Activated naive CD4-positive, alpha-beta T cell treated with anti-CD3 and anti-CD28 coated beads, Interleukin-2, amount 50 U/mL, for 72 hours (primary cell): ENCODE results near the gene TEKT5. TPM values are rescaled to one million over a fixed set of nuclear protein-coding genes. Genes with fewer than 3 reads are reported as not detected.
A peak's percentile ranks its signal among the peaks of the same experiment; 100 is the strongest.
"Not testable (repeated sequence)": the region's sequence is repeated elsewhere in the genome, so short reads cannot be mapped to it uniquely, and the experiment has no call there.

Source experiments
- ATAC-seq, 2 donors: fragments of 150-1000 bp; cut with Tn5 transposase; 2 replicates each; pipeline ENCODE4 v1.10.0; 2021; ENCODE audit warnings: mild to moderate bottlenecking in 2 of 2, moderate library complexity in 2 of 2
- DNase-seq, 2 donors: peaks; one replicate each; pipeline ENCODE4 v3.0.0; 2021 to 2022; ENCODE audit warnings: low spot score in 2 of 2
- H3K27ac Mint-ChIP-seq, 2 donors: one replicate each; pipeline ENCODE4 v1.8.0; 2022; ENCODE audit warnings: mild to moderate bottlenecking in 2 of 2, mixed read lengths in 2 of 2
- H3K36me3 Mint-ChIP-seq, 2 donors: one replicate each; pipeline ENCODE4 v1.8.0; 2022; ENCODE audit warnings: mixed read lengths in 2 of 2
- H3K9me3 Mint-ChIP-seq, 2 donors: one replicate each; pipeline ENCODE4 v1.8.0; 2022; ENCODE audit warnings: mixed read lengths in 2 of 2
- total RNA-seq, 2 donors: library from RNA; stranded (reverse); gene quantifications; one replicate each; pipeline ENCODE4 v1.2.3, GENCODE V29; 2022

TEKT5 gene
- total RNA-seq, 2 donors from 2014 or later = not detected

DNA sequence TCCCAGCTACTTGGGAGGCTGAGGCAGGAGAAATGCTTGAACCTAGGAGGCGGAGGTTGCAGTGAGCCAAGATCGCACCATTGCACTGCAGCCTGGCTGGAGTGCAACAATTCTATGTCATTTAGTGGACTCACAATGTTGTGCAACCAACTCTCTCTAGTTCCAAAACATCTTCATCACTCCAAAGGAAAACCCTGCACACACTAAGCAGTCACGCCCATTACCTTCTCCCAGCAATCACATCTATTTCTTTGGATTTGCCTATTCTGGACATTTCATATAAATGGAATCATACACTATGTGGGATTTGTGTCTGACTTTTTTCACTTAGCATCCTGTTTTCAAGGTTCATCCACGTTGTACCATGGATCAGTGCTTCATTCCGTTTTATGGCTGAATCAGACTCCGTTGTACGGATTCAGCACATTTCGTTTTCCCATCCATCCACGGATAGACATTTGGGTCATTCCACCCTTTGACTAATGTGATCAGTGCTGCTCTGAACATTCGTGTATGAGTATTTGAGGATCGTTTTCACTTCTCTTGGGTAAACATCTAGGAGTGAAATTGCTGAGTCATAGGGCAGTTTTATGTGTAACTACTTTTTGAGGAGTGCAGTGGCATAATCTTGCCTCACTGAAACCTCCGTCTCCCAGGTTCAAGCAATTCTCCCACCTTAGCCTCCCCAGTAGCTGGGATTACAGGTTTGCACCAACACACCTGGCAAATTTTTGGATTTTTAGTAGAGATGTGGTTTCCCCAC lies 69.0 kb downstream of the TEKT5 start:
- no peak for DNase-seq
- no peaks in the 10 kb centered on the region for H3K36me3 Mint-ChIP-seq
- no peak overlapping the region for H3K27ac Mint-ChIP-seq
- ATAC-seq = no peak
- H3K9me3 Mint-ChIP-seq = no peaks in the 10 kb centered on the region

DNA sequence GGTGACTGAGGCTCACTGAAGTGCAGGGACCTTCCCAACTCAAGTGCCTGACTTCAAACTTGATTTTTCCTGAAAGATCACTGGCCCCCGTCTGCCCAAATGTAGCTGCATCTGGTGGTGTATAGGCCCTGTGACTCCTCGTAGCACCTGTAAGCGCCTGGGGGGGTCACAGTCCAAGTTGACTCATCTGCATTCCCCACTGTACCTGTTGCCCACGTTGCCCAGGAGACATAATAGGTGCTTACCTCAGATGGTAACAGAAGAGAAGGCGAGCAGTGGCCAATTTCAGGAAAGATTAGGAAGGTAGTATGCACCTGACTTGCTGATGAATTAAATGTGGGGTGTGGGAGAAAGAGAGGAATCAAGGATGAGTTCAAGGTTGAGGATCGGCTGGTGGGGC lies 70.2 kb downstream of the TEKT5 start:
- no peaks in the 10 kb centered on the region for H3K36me3 Mint-ChIP-seq
- no peaks in the 10 kb centered on the region for H3K9me3 Mint-ChIP-seq
- no peak overlapping the region for H3K27ac Mint-ChIP-seq
- DNase-seq = no peak
- no peak for ATAC-seq

DNA sequence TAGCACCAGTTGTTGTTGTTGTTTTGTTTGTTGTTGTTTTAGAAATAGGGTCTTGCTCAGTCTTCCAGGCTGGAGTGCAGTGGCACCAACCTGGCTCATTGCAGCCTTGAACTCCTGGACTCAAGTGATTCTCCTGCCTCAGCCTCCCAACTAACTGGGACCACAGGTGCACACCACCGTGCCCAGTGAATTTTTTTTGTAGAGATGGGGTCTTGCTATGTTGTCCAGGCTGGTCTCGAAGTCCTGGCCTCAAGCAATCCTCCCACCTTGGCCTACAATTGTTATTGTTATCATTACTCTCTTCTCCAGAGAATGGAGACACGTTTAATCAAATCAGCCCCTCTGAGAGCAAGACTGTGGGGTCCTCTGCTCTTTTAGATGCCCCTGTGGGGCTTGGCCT lies 71.7 kb downstream of the TEKT5 start:
- Mint-ChIP-seq H3K9me3 (no peaks in the 10 kb centered on the region), H3K27ac (no peak overlapping the region), H3K36me3 (no peaks in the 10 kb centered on the region)
- no peak for ATAC-seq
- DNase-seq = no peak

DNA sequence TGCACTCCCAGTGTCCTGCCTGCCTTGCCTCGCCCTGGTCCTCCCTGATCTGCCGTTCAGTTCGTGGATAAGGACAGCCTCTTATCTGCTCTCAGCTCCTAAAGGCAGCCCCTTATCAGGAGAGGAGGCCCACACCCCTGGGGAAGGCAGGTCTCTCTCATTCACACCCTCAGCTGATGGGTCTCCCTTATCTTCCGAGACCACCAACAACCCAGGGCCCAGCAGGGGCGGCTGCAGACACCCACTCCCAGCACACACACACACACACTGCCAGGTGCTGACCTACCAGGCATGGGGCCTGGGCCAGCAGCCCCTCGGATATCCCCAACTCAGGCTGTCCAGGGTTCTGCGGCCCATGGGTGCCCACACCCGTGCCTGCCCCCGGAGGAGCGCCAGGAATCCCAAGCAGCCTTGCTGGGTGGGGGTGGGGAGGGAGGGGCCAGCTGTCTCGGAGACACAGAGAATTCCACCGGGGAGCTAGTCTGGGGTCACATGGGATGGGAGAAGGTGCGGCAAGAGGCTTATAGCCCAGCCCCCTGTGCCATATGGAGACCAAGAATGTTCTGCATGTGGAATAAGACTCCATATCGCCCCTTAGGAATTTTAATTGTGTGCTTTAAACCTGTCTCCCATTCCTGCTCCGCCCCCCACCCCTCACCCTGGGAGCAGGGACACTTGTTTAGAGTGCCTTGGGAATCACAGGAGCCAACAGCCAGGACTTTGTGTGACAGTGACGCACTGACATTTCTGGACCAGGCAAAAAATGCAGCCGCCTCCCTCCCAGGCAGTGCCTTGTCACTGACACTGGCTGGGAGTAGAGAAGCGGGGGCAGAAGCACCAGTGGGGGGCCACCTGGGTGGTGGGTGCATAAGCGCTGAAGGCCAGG lies 72.5 kb downstream of the TEKT5 start:
- DNase-seq = no peak
- no peak overlapping the region for H3K27ac Mint-ChIP-seq
- no peaks in the 10 kb centered on the region for H3K36me3 Mint-ChIP-seq
- no peak for ATAC-seq
- H3K9me3 Mint-ChIP-seq = no peaks in the 10 kb centered on the region

DNA sequence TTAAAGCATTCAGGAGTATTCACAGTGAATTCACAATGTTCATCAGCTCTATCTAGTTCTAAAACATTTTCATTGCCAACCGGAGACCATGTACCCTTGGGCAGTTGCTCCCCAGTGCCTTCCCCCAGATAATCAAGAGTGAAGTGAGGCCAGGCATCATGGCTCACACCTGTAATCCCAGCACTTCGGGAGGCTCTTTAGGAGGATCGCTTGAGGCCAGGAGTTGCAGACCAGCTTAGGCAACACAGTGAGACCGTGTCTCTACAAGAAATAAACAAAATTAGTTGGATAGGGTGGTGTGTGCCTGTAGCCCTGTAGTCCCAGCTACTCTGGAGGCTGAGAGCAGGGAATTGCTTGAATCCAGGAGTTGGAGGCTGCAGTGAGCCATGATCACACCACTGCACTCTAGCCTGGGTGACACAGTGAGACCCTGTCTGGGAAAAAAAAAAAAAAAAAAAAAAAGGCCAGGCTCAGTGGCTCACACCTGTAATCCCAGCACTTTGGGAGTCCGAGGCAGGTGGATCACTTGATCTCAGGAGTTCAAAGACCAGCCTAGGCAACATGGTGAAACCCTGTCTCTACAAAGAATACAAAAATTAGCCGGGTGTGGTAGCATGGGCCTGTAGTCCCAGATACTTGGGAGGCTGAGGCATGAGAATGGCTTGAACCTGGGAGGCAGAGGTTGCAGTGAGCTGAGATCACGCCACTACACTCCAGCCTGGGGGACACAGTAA lies 73.3 kb downstream of the TEKT5 start:
- not testable (repeated sequence) for H3K9me3 Mint-ChIP-seq, H3K27ac Mint-ChIP-seq, DNase-seq, ATAC-seq, H3K36me3 Mint-ChIP-seq

DNA sequence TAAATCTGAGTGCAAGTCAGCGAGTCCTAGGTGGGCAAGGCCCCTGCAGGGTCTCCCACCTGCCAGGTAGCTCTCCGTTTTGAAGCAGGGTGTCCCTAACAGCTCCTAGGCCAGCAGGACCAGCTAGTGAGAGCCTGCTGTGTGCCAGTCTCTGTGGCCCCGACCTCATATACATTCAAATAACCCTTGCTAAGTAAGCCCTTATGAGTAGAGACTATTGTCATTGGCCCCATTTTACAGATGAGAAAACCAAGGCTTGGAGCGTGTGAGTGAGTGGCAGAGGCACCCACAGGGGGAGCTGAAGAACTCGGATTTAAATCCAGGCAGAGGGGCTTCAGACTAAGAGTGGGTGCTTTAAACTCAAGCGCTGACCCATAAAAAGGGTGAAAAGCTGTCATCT lies 74.6 kb downstream of the TEKT5 start:
- no peaks in the 10 kb centered on the region for H3K9me3 Mint-ChIP-seq
- H3K27ac Mint-ChIP-seq = no peak overlapping the region
- H3K36me3 Mint-ChIP-seq = no peaks in the 10 kb centered on the region
- DNase-seq (no peak), ATAC-seq (no peak)

DNA sequence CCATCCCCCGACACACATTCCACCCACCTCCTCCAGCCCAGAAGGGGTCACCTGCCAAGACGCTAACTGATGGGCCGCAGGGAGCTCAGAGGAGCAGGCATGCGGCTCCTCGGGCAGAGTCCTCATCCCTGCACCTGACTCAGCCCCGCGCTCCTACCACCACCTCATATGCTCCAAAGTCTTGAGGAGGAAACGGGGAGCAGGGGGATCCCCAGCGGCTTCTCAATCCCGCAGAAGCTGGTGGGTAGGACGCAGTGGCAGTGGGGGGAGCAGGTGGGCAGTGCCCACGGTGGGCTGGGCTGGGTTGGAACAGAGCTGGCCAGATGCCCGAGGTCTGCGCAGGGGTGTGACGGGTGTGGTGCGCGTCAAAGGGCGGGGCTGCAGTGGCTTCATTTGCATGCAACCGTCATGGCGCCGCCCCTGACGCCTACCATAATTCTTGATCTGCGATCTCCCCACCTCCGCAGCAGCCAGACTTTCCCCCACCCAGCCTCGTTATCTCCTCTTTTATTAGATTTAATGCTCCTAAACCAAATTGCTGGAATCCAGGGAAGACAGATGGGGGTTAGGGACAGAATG lies 75.4 kb downstream of the TEKT5 start:
- ATAC-seq = peak; percentile 33 to 63
- DNase-seq = no peak
- Mint-ChIP-seq H3K27ac (no peak overlapping the region), H3K36me3 (no peaks in the 10 kb centered on the region), H3K9me3 (no peaks in the 10 kb centered on the region)

DNA sequence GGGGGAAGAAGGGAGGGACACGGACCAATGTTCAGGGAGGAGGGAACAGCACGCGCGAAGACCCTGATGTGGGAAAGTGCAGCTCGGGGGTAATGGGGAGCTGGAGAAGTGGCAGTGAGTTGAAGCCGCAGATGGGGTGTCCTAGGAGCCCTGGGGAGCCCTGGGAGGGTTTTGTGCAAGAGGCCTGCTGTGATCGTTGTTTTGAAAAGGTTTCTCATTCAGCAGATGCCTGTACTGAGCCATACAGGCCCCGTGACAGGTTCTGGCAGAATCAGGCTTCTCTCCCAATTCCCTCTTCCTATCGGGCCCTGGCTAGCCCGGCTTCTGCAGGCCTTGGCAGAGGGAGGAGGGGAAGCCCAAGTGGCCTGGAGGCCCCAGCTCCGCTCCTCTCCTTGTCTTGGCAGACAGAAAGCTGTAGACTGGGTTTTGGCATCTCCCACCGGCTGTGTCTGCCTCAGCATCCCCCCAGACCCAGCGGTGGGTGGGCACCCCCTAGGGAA lies 76.0 kb downstream of the TEKT5 start:
- no peak for ATAC-seq
- no peak overlapping the region for H3K27ac Mint-ChIP-seq
- DNase-seq = no peak
- no peaks in the 10 kb centered on the region for H3K9me3 Mint-ChIP-seq
- H3K36me3 Mint-ChIP-seq = no peaks in the 10 kb centered on the region

DNA sequence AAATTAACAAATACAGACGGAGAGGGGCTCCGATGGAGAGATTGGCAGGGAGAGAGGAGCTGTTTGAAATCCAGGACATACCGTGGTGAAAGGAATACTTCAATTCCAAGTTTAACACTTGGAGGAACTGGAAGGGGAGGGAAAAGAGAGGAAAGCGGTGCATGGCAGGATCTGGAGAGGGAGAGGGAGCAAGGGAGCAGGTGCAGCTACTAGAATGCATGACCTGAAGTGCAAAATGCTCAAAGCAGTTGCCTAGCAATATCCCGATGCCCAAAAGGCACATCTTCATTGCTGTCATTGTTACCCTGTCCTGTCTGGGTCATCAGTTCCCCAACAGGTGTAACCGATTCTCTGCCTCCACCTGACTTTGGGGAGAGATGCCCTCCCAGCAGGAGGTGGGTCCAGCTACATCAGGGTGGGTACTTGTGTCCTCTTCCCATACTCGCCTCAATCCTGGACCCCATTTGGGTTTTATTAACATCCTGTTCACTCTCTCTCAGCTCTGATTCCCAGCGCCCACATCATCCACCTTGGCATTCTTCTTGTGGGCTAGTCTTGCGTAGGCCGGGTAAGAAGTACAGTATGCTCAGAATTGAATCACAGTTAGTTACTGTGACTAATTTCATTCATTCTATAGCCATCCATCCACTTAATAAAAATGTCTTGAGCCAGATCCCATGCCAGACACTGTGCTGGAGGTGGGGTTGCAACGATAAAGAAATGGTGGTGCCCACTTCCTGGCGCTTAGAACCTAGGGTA lies 76.9 kb downstream of the TEKT5 start:
- no peak for DNase-seq
- Mint-ChIP-seq H3K9me3 (no peaks in the 10 kb centered on the region), H3K36me3 (no peaks in the 10 kb centered on the region), H3K27ac (no peak overlapping the region)
- no peak for ATAC-seq

DNA sequence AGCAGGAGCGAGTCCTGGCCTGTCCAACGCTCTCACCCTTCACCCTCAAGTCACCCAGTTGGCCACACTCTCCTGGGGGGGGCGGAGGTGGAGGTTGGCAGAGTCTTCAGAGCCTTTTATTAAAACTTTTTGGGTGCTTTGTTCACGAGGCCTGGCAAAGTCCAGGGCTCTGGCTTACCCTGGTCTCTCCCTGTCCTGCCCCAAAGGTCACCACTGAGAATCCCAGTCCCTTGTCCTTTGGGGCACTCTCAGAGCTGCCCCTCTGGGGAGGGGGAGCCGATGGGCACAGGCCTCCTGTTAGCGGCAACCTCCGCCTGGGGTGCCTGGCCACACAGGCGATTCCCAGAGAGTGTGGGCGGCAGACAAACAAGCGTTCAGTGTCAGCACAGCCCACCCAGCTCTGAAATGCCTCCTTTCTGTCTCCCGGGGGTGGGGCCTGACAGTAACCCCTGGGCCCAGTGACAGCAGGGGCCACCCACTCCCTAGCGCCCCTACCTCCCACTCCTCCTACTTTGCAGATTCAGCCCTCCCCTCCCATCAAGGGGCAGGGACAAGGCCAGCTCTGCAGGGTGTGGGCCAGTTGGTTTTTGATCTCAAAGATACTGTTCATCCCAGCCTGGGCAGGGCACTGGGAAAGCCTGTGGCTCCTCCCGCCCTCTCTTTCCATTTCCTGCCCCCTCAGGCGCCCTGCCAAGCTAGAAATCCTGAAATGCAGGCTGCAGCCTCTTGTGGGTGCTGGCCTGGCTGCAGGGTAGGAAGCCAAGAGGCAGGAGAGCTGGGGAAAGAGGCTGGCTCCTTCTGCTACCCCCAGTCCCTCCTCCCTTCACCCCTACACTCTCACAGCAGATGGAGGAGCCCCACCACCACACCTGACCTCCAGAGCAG lies 77.7 kb downstream of the TEKT5 start:
- DNase-seq = no peak
- Mint-ChIP-seq H3K27ac (no peak overlapping the region), H3K9me3 (no peaks in the 10 kb centered on the region), H3K36me3 (no peaks in the 10 kb centered on the region)
- no peak for ATAC-seq

DNA sequence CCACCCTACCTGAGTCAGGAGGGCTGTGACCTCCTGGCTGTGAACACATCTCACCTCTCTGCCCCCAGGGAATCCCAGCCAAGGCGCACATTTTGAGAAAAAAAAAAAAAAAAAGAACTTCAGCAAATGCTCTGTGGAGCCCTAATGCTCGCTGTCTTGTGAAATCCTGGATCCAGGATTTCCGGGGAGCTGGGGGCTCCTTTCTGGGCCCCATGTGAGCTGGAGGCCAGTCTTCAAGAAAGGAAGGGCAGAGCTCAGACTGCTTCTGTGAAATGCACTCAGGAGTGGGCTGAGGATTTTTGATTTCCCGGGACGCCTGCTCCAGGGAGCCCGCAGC lies 78.3 kb downstream of the TEKT5 start:
- ATAC-seq (no peak), DNase-seq (no peak)
- H3K9me3 Mint-ChIP-seq = no peaks in the 10 kb centered on the region
- H3K27ac Mint-ChIP-seq = no peak overlapping the region
- H3K36me3 Mint-ChIP-seq = no peaks in the 10 kb centered on the region

DNA sequence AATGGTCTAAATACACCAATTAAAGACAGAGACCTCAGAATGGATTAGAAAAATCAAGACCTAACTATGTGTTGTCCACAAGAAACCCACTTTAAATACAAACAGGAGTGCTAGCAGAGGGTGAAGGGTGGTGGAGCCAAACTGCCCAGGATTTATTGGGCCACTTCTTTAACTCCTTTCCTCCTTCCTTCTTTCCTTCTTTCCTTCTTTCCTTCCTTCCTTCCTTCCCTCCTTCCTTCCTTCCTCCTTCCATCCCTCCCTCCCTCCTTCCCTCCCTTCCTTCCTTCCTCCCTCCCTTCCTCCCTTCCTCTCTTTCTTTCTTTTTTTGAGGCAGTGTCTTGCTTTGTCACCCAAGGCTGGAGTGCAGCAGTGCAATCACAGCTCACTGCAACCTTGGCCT lies 80.0 kb downstream of the TEKT5 start:
- H3K27ac Mint-ChIP-seq = no peak overlapping the region
- no peak for ATAC-seq
- DNase-seq = no peak
- no peaks in the 10 kb centered on the region for H3K9me3 Mint-ChIP-seq
- H3K36me3 Mint-ChIP-seq = no peaks in the 10 kb centered on the region

DNA sequence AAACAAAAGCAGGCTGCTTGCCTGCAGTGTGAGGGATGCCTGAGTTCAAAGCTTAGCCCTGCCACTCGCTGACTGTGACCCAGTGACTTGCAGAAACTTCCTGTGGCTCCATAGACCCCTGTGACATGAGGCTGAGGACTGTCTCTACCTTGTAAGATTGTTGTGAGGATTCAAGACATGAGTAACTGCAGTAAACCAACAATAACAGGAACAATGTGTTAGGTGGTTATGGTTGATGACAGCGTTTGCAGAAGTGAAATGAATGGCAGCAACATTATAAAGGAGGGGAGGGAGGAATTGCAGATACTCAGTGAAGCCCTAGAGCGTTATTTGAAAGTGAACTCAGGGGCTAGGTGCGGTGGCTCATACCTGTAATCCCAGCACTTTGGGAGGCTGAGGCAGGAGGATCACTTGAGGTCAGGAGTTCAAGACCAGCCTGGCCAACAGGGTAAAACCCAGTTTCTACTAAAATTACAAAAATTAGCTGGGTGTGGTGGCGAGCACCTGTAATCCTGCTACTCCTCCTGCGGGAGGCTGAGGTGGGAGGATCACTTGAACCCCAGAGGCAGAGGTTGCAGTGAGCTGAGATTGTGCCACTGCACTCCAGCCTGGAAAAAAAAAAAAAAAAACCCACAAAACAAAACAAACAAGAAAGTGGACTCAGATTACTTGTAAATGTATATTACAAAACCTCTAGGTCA lies 80.8 kb downstream of the TEKT5 start:
- Mint-ChIP-seq H3K27ac (no peak overlapping the region), H3K9me3 (no peaks in the 10 kb centered on the region), H3K36me3 (no peaks in the 10 kb centered on the region)
- DNase-seq = no peak
- peak in 1 of 2 donors; percentile 51 for ATAC-seq

DNA sequence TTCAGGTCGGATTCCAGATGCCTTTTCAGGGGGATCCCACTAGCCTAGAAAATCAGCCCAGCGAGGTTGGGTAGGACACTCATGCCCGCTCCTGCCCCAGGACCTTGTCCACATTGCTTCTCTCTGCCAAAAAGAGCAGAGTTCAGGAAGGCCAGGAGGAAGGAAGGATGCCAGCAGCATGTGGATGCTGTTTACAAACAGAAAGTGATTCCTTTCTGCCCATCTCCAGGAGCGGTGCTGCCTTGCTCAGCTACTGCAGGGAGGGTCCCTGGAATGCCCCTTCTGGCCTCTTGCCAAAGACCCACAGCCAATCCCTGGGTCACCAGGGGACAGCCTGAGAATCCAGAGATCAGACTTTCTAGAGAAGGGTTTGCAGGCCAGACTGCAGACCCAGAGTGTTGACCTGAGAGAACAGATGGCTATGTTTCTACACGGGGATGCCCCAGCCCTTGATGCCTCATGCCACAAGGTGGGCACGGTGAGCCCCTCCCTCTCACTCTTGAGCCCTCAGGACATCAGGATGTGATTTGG lies 82.0 kb downstream of the TEKT5 start:
- no peak for ATAC-seq
- H3K36me3 Mint-ChIP-seq = no peaks in the 10 kb centered on the region
- DNase-seq = no peak
- H3K9me3 Mint-ChIP-seq = no peaks in the 10 kb centered on the region
- no peak overlapping the region for H3K27ac Mint-ChIP-seq
